Choroid plexus epithelial cell (primary cell): ENCODE results near the gene RSRC1.
A peak's percentile ranks its signal among the peaks of the same experiment; 100 is the strongest.
"Not testable (repeated sequence)": the region's sequence is repeated elsewhere in the genome, so short reads cannot be mapped to it uniquely, and the experiment has no call there.

ENCODE experiments used
- DNase-seq: peaks from one replicate; pipeline ENCODE4 v3.0.0-alpha.2; 2010; ENCODE audit warnings: low read depth
- H3K4me3 ChIP-seq: 2 replicates; pipeline ENCODE4 v1.5.1; 2011; ENCODE audit warnings: low read depth, mild to moderate bottlenecking, control low read depth, low read length, moderate library complexity
- TF ChIP-seq, protein P1 (sequence below): conservative IDR thresholded peaks from 2 replicates; pipeline ENCODE4 v1.5.1; 2011; ENCODE audit warnings: low read depth, mild to moderate bottlenecking, control low read depth, inconsistent platforms, low read length, moderate library complexity

Gene RSRC1

DNA sequence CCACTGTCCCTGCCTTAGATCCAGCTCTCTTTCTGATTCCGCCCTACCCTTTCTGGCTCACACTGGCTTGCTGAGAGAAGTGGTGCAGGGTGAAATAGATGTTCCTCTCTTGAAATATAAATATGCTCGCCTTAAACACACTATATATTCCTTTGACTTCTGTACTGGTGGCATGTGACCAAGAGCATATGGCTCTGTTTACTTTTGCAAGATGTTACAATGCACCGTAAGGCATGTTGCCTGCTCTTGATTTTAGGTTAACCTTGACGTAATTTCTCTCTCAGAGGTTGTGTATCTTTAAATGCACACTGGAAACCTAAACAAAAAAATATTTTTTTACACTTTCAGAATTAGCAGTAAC, 749 bp downstream of the RSRC1 start:
- no peak for DNase-seq
- TF ChIP-seq, protein P1, sequence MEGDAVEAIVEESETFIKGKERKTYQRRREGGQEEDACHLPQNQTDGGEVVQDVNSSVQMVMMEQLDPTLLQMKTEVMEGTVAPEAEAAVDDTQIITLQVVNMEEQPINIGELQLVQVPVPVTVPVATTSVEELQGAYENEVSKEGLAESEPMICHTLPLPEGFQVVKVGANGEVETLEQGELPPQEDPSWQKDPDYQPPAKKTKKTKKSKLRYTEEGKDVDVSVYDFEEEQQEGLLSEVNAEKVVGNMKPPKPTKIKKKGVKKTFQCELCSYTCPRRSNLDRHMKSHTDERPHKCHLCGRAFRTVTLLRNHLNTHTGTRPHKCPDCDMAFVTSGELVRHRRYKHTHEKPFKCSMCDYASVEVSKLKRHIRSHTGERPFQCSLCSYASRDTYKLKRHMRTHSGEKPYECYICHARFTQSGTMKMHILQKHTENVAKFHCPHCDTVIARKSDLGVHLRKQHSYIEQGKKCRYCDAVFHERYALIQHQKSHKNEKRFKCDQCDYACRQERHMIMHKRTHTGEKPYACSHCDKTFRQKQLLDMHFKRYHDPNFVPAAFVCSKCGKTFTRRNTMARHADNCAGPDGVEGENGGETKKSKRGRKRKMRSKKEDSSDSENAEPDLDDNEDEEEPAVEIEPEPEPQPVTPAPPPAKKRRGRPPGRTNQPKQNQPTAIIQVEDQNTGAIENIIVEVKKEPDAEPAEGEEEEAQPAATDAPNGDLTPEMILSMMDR, result no peak

DNA sequence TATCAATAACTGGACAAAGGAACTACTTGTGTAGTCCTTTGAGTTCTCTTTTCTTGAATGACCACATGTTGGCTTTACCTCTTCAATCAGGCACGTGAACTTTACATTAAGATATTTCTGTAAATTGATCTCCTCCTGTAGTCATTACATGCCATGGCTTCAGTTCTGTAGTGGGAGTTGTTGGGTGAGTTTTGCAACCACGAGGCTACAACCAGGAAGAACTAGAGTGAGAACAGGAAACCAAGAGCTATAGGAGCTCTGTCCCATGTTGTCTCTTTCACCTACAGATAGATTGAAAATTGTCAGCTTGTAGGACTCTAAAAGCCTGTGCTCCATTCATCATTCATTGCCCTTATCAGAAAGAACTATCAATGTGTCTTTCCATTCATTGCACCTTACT, 2.0 kb downstream of the RSRC1 start:
- TF ChIP-seq, protein P1, result no peak
- no peak overlapping the region for H3K4me3 ChIP-seq
- no peak for DNase-seq

More for the DNA sequence above, 749 bp downstream of the RSRC1 start:
- peak overlapping the region; percentile 97 for H3K4me3 ChIP-seq

DNA sequence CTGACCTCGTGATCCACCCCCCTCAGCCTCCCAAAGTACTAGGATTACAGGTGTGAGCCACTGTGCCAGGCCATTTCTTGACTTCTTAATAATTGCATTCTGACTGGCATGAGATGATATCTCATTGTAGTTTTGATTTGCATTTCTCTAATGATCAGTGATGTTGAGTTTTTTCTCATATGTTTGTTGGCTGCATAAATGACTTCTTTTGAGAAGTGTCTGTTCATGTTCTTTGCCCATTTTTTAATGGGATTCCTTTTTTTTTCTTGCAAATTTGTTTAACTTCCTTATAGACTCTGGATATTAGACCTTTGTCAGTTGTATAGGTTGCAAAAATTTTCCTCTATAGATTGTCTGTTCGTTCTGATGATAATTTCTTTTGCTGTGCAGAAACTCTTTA, 3.7 kb downstream of the RSRC1 start:
- not testable (repeated sequence) for DNase-seq, H3K4me3 ChIP-seq

DNA sequence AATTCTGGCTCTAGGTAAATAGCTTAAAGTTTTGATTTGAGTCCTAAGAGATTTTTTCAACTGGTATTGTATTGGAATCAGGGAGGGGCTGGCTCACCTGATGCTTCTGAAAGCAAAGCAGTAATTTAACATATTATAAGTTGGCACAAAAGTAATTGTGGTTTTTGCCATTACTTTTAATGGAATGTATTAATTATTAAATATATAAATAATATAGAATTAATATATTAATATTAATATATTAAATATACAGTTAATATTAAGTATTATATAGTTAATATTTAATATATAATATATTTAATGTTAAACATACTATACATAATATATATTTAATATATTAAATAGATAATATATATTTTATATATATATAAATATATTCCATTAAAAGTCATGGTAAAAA, 10.4 kb downstream of the RSRC1 start:
- TF ChIP-seq, protein P1, result no peak
- DNase-seq, result no peak
- no peak overlapping the region for H3K4me3 ChIP-seq

DNA sequence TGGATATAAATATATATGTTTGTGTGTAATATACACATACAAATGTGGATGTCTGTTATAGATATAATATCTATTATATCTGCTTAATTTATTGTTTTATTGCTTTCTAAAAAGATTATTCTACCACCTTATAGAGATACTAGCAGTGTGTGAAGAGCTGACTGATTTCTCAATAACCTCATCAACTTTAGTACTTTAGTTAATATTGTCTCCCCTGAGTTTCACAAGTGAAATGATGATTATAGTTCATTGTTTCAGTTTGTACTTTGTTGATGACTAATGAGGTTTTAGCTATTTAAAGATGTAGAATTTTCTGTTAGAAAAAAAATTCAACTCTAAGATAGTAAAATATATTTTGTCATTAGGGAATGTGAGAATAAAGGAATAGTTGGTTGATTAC, 11.4 kb downstream of the RSRC1 start:
- no peak for DNase-seq
- H3K4me3 ChIP-seq, result no peak overlapping the region
- TF ChIP-seq, protein P1, result no peak

DNA sequence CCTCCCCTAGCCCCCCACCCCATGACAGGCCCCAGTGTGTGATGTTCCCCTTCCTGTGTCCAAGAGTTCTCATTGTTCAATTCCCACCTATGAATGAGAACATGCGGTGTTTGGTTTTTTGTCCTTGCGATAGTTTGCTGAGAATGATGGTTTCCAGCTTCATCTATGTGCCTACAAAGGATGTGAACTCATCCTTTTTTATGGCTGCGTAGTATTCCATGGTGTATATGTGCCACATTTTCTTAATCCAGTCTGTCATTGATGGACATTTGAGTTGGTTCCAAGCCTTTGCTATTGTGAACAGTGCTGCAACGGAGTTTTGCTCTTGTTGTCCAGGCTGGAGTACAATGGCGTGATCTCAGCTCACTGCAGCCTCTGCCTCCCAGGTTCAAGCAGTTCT, 12.8 kb downstream of the RSRC1 start:
- not testable (repeated sequence) for DNase-seq, H3K4me3 ChIP-seq

DNA sequence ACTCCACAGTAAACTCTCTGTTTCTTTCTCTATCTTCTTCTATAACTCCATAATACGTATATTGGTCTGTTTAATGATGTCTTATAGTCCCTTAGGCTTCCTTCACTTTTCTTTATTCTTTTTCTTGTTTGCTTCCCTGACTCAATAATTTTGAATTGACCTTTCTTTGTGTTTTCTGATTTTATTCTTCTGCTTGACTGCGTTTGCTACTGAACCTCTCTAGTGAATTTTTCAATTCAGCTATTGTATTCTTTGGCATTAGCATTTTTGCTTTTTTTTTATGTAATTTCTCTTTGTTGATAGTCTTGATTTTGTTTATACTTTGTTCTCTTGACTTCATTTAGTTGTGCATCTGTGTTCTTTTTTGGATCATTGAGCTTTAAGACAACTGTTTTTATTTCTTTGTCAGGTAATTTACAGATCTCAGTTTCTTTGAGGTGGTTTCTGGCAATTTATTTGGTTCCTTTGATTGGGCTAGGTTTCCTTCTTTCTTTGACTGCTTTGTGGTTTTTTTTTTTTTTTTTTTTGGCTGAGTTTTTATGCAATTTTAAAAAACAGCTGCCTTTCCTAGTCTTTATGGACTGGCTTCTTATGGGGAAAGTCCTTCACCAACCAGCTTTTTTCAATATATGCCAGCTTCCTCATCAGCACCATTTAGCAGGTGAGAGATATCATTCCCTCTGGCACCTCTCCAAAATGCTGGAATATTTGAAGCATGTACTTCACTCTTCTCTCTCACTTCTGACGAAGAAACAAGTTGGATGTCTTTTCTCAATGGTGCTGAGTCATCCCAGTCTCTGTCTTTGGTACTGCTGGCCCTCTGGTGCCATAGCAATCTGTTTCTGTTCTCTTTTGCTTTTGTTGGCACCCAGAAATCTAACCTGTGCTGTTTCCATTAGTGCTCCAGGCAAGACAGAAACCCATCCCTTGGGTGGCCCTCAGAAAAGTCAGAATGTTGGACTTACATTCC, 17.6 kb downstream of the RSRC1 start:
- TF ChIP-seq, protein P1, result no peak
- peak; percentile 60 for DNase-seq
- H3K4me3 ChIP-seq, result no peak overlapping the region

DNA sequence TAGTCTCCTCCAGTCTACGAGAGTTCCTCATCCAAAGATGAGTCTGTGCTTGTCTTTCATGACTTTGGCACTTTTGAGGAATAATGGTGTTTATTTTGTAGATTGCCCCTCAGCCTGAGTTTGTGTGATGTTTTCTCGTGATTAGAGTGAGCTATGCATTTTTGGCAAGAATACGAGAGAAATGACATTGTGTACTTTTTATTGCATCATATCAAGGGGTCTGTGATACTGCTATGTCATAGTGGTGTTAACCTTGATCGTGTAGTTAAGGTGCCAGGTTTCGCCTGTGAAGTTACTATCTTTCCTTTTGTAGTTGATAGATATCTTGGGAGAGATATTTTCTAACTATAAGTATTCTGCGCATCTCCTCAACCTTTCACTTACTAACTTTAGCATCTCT, 18.9 kb downstream of the RSRC1 start:
- no peak overlapping the region for H3K4me3 ChIP-seq
- TF ChIP-seq, protein P1, result no peak
- no peak for DNase-seq
